ENCODE results near the gene CNIH4.
"Not testable (repeated sequence)": the region's sequence is repeated elsewhere in the genome, so short reads cannot be mapped to it uniquely, and the experiment has no call there.

Gene CNIH4

GRCh38 chr1:224356685-224357625 is at the start of gene CNIH4:
Gene CNIH4, plus strand, starts transcription at chr1:224356879. Its CDS starts 46 bp downstream, at chr1:224356925.
- TF ChIP-seq CTCF (IDR thresholded peaks at IDR 0.05; ENCODE audit: extremely low read depth, missing control alignments): no peak
- peak; percentile 97 for DNase-seq (ENCODE audit: low spot score)

GRCh38 chr1:224308064-224308463 is 48.6 kb upstream of the CNIH4 start:
- no peak for DNase-seq (ENCODE audit: low spot score)
- no peak for TF ChIP-seq CTCF (IDR thresholded peaks at IDR 0.05; ENCODE audit: extremely low read depth, missing control alignments)

- not testable (repeated sequence) for DNase-seq (ENCODE audit: low spot score)
Measured at GRCh38 chr1:224311503-224311902, 45.2 kb upstream of the CNIH4 start.

GRCh38 chr1:224312025-224312424 is 44.7 kb upstream of the CNIH4 start:
- no peak for DNase-seq (ENCODE audit: low spot score)
- TF ChIP-seq CTCF (IDR thresholded peaks at IDR 0.05; ENCODE audit: extremely low read depth, missing control alignments): no peak

- DNase-seq (ENCODE audit: low spot score): no peak
- no peak for TF ChIP-seq CTCF (IDR thresholded peaks at IDR 0.05; ENCODE audit: extremely low read depth, missing control alignments)
Measured at GRCh38 chr1:224317383-224318045, 39.2 kb upstream of the CNIH4 start.

- no peak for DNase-seq (ENCODE audit: low spot score)
- no peak for TF ChIP-seq CTCF (IDR thresholded peaks at IDR 0.05; ENCODE audit: extremely low read depth, missing control alignments)
Measured at GRCh38 chr1:224321706-224322105, 35.0 kb upstream of the CNIH4 start.

- DNase-seq (ENCODE audit: low spot score): no peak
- TF ChIP-seq CTCF (IDR thresholded peaks at IDR 0.05; ENCODE audit: extremely low read depth, missing control alignments): no peak
Measured at GRCh38 chr1:224325959-224326358, 30.7 kb upstream of the CNIH4 start.

All from GM20000 (cell line).